Kidney (tissue), 14 donors: ENCODE results near the gene LRTM2. TPM values are rescaled to one million over a fixed set of nuclear protein-coding genes. Genes with fewer than 3 reads are reported as not detected.
A peak's percentile ranks its signal among the peaks of the same experiment; 100 is the strongest.

Experiments
- DNase-seq, 5 donors: peaks; one replicate each; pipeline ENCODE4 v3.0.0-alpha.2; 2013 to 2020
- FAIRE-seq: peaks from 2 replicates; lab custom pipeline; 2012; peaks lifted over from hg19 to GRCh38; lab: Jason Lieb, UNC
- H3K27ac ChIP-seq, 2 donors: one replicate each; pipeline ENCODE4 v1.7.0; 2013; ENCODE audit warnings: low read depth in 2 of 2, low read length in 2 of 2, inconsistent platforms in 1 of 2
- H3K27me3 ChIP-seq: one replicate; pipeline ENCODE4 v1.7.1; 2013; ENCODE audit warnings: low read length, inconsistent platforms; ENCODE audit not compliant: control insufficient read depth, insufficient read depth
- H3K36me3 ChIP-seq, 3 donors: one replicate each; pipeline versions ENCODE4 v1.7.0 to v1.7.1; 2013; ENCODE audit warnings: low read length in 3 of 3, control low read depth in 1 of 3, inconsistent platforms in 1 of 3; ENCODE audit not compliant: insufficient read depth in 3 of 3, control insufficient read depth in 2 of 3
- H3K4me1 ChIP-seq, 3 donors: one replicate each; pipeline versions ENCODE4 v1.7.0 to v1.7.1; 2013; ENCODE audit warnings: low read length in 3 of 3, inconsistent platforms in 1 of 3, low read depth in 1 of 3; ENCODE audit not compliant: control insufficient read depth in 2 of 3, insufficient read depth in 2 of 3
- H3K4me3 ChIP-seq, 3 donors: one replicate each; pipeline versions ENCODE4 v1.7.0 to v1.8.1; 2013; ENCODE audit warnings: low read length in 3 of 3, control low read depth in 1 of 3, inconsistent platforms in 1 of 3
- H3K9ac ChIP-seq, 3 donors: one replicate each; pipeline versions ENCODE4 v1.7.0 to v1.7.1; 2013; ENCODE audit warnings: low read length in 3 of 3, control low read depth in 1 of 3, inconsistent platforms in 1 of 3
- H3K9me3 ChIP-seq, 3 donors: one replicate each; pipeline versions ENCODE4 v1.7.0 to v1.7.1; 2013; ENCODE audit warnings: low read length in 3 of 3, control low read depth in 1 of 3, inconsistent platforms in 1 of 3; ENCODE audit not compliant: control insufficient read depth in 2 of 3, insufficient read depth in 1 of 3
- intact Hi-C: fragments of 100-400 bp; cut with DNase I; formaldehyde crosslinking; loops from one replicate; pipeline ENCODE4 v1.11.1; 2022
- polyA plus RNA-seq: library from polyadenylated mRNA; stranded (reverse); fragments of 350-450 nt; fragmentation: Illumina TruSeq; extraction: RNeasy Lipid Tissue Mini Kit (QIAGEN cat#74804); gene quantifications from one replicate; pipeline ENCODE4 v1.2.3, GENCODE V29; 2014; ENCODE audit warnings: low read depth, low replicate concordance; ENCODE audit not compliant: insufficient read depth
- total RNA-seq: library from RNA; stranded (reverse); fragmentation: NEBNext Ultra II Directional; extraction: Animal tissue kit (Norgen Biotek cat#: 25700); gene quantifications from one replicate; pipeline ENCODE4 v1.2.1, GENCODE V29; 2021
- TF ChIP-seq, protein P1 (sequence below): IDR thresholded peaks from 3 replicates; pipeline ENCODE4 v1.5.1; 2012; ENCODE audit warnings: mild to moderate bottlenecking, moderate library complexity, borderline replicate concordance; ENCODE audit not compliant: insufficient read depth; ENCODE audit errors: extremely low read depth
- donor health status: control.
- donor health status: control.
- donor health status: control.
- donor health status: control.
- donor health status: control.
- donor health status: DM: yes; HTN: yes; CAD: no.
- donor health status: Normal renal cell carcinoma (clear cell type).

LRTM2 gene
- total and polyA plus RNA-seq, 2 donors from 2014 or later, result not detected

DNA sequence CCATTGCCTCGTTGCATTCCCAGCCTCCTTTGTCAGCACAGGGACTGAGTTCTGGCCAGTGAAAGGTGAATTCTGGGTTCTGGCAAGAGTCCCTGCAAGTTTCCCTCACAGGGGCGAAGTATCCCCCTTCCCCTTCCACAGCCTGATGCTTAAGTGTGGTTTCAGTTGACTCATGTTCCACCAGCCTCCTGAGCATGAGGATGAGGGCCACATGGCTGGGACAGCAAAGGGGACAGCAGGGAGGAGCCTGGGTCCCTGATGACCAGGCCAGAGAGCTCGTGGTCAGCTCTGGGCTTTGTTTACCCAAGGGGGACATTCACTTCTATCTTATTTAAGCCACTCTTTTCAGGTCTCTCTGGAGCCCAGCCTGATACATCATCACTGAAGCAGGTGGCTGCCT, 61.6 kb downstream of the LRTM2 start:
- Histone ChIP-seq H3K4me3 (no peak overlapping the region), H3K27me3 (no peaks in the 10 kb centered on the region), H3K9me3 (no peaks in the 10 kb centered on the region), H3K9ac (no peak overlapping the region), H3K27ac (no peak overlapping the region), H3K4me1 (no peaks in the 10 kb centered on the region), H3K36me3 (no peaks in the 10 kb centered on the region)
- intact Hi-C loops, result no loop called here
- DNase-seq (peak in 1 of 5 donors; percentile 31), FAIRE-seq (no peak)
- TF ChIP-seq, protein P1, sequence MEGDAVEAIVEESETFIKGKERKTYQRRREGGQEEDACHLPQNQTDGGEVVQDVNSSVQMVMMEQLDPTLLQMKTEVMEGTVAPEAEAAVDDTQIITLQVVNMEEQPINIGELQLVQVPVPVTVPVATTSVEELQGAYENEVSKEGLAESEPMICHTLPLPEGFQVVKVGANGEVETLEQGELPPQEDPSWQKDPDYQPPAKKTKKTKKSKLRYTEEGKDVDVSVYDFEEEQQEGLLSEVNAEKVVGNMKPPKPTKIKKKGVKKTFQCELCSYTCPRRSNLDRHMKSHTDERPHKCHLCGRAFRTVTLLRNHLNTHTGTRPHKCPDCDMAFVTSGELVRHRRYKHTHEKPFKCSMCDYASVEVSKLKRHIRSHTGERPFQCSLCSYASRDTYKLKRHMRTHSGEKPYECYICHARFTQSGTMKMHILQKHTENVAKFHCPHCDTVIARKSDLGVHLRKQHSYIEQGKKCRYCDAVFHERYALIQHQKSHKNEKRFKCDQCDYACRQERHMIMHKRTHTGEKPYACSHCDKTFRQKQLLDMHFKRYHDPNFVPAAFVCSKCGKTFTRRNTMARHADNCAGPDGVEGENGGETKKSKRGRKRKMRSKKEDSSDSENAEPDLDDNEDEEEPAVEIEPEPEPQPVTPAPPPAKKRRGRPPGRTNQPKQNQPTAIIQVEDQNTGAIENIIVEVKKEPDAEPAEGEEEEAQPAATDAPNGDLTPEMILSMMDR, result no peak

DNA sequence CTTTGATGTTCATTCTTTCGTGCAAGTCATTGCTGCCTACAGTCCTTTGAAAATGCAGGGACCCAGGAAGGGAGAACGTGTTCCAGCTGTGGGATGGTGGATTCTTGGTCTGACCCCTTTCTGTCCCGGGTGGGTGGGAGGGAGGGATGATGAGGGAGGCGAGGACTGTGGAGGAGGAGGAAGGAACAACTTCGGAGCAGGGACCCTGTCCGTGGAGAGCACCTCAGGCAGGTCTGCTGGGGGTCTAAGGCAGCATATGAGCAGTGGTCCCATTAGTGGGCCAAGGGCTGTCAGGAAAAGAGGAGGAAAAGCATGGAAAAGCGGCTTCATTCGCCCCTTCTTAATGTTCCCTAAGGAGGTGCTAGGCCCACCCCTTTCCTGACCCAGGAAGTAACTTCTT, 62.0 kb downstream of the LRTM2 start:
- Histone ChIP-seq H3K4me1 (no peaks in the 10 kb centered on the region), H3K9me3 (no peaks in the 10 kb centered on the region), H3K4me3 (no peak overlapping the region), H3K9ac (no peak overlapping the region), H3K27me3 (no peaks in the 10 kb centered on the region), H3K27ac (no peak overlapping the region), H3K36me3 (no peaks in the 10 kb centered on the region)
- TF ChIP-seq, protein P1, result no peak
- FAIRE-seq (no peak), DNase-seq (no peak)
- intact Hi-C loops, result no loop called here

DNA sequence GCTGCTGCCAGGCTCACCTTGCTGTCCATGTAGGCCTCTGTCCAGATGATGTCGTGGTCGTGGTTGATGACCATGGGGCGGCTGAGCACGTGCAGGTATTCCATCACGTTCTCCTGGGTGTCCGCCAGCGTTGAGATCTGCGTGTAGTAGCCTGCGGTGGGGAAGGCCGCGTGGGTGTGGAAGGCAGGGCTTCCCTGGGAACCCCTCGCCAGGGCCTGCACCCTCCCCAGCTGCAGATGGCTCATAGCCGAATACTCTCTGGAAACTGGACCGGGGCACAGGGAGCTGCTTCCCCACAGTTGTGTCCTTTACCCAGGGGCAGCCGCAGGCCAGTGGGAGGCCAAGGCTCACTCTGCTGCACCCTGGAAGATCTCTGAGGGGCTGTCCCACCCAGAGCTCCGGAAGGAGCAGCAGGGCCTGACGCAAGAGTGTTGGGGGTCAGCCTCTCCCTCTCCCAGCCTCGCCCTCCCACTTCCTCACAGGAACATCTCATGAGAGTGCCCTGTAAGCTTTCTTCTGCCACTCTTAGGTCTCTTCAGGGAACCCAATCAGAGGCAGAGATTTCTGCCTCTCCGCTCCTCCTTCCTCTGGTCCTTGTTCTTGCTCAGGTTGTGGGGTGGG, 62.6 kb downstream of the LRTM2 start:
- Histone ChIP-seq H3K27me3 (no peaks in the 10 kb centered on the region), H3K27ac (no peak overlapping the region), H3K4me3 (no peak overlapping the region), H3K9ac (no peak overlapping the region), H3K9me3 (no peaks in the 10 kb centered on the region), H3K36me3 (no peaks in the 10 kb centered on the region), H3K4me1 (no peaks in the 10 kb centered on the region)
- TF ChIP-seq, protein P1, result no peak
- intact Hi-C loops, result no loop called here
- DNase-seq (peak in 1 of 5 donors; percentile 69), FAIRE-seq (no peak)

DNA sequence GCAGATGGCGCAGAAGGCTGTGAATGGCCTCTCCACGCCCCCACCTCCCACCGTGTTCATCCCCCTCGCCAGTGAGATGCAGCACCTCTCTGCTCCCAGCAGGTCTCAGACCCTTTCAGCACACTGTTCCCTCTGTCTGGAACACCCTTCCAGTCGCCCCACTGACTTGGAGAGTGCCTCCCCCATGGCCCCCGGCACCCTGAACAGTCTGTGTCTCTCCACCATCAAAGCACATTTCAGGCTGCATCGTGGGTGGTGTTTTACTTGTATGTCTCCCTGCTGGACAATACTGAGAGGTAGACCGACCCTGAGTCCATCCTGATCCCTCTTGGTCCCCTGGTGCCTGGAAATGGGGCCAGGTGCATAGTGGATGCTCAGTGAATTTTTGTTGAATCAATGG, 63.1 kb downstream of the LRTM2 start:
- no peak overlapping the region for H3K9ac ChIP-seq
- intact Hi-C loops, result no loop called here
- H3K4me1 ChIP-seq, result no peaks in the 10 kb centered on the region
- no peaks in the 10 kb centered on the region for H3K27me3 ChIP-seq
- H3K9me3 ChIP-seq, result no peaks in the 10 kb centered on the region
- DNase-seq (peak in 1 of 5 donors; percentile 39), FAIRE-seq (no peak)
- H3K27ac ChIP-seq, result no peak overlapping the region
- no peaks in the 10 kb centered on the region for H3K36me3 ChIP-seq
- TF ChIP-seq, protein P1, result no peak
- H3K4me3 ChIP-seq, result no peak overlapping the region
